Ascending aorta (tissue), 2 donors: ENCODE results near the gene P3H1. TPM values are rescaled to one million over a fixed set of nuclear protein-coding genes. Genes with fewer than 3 reads are reported as not detected.

ENCODE experiments used
- DNase-seq, 2 donors: peaks; one replicate each; pipeline ENCODE4 v3.0.0-alpha.2; 2019; ENCODE audit warnings: low spot score in 2 of 2
- H3K27ac ChIP-seq, 2 donors: fragments of 200-600 bp; sonication (generic); one replicate each; pipeline ENCODE4 v1.5.1; 2016 to 2017; ENCODE audit warnings: mild to moderate bottlenecking in 1 of 2
- H3K27me3 ChIP-seq: fragments of 200-600 bp; sonication (generic); one replicate; pipeline ENCODE4 v1.5.1; 2017
- H3K36me3 ChIP-seq, 2 donors: fragments of 200-600 bp; sonication (generic); one replicate each; pipeline ENCODE4 v1.5.1; 2016
- H3K4me1 ChIP-seq, 2 donors: fragments of 200-600 bp; sonication (generic); one replicate each; pipeline ENCODE4 v1.5.1; 2016 to 2017; ENCODE audit warnings: mild to moderate bottlenecking in 1 of 2
- H3K4me3 ChIP-seq, 2 donors: fragments of 200-600 bp; sonication (generic); one replicate each; pipeline ENCODE4 v1.5.1; 2016 to 2017; ENCODE audit warnings: mild to moderate bottlenecking in 1 of 2
- H3K9me3 ChIP-seq, 2 donors: fragments of 200-600 bp; sonication (generic); one replicate each; pipeline ENCODE4 v1.5.1; 2016
- CTCF ChIP-seq, 3 experiments: fragments of 200-600 bp in 2 of 3; fragments of 450-650 bp in 1 of 3; sonication (generic) in 2 of 3; IDR thresholded peaks; one replicate each; pipeline ENCODE4 v1.5.1; 2016 to 2019; ENCODE audit warnings: antibody characterized with exemption in 3 of 3, mild to moderate bottlenecking in 1 of 3, moderate library complexity in 1 of 3
- intact Hi-C: fragments of 100-400 bp; cut with DNase I; formaldehyde crosslinking; loops from one replicate; pipeline ENCODE4 v1.15.1; 2023
- total RNA-seq: library from RNA; depleted of rRNA; stranded (reverse); fragments of >200 nt; gene quantifications from one replicate; pipeline ENCODE4 v1.1.0, GENCODE V29; 2016

P3H1 gene
- total RNA-seq, 1 donor from 2014 or later, result 72.2 TPM

GRCh38 chr1:42786097-42786496 lies 19.3 kb upstream of the P3H1 start:
- Histone ChIP-seq H3K9me3 (no peaks in the 10 kb centered on the region), H3K27ac (no peak overlapping the region), H3K36me3 (peaks cover 0 to under 1% of the 10 kb centered on the region in 2 donors), H3K4me1 (peaks cover 0 to 3% of the 10 kb centered on the region in 2 donors), H3K4me3 (no peak overlapping the region), H3K27me3 (no peaks in the 10 kb centered on the region)
- intact Hi-C loops, result no loop called here
- no peak for DNase-seq
- no peak for TF ChIP-seq CTCF (IDR thresholded peaks at IDR 0.05)

- H3K27me3 ChIP-seq, result no peaks in the 10 kb centered on the region
- intact Hi-C loops, result no loop called here
- no peak for TF ChIP-seq CTCF (IDR thresholded peaks at IDR 0.05)
- H3K4me3 ChIP-seq, result peak within 1 kb of the TSS; percentile 42 to 65
- H3K9me3 ChIP-seq, result no peaks in the 10 kb centered on the region
- DNase-seq, result peak in 1 of 2 donors; percentile 64
- H3K27ac ChIP-seq, result no peak within 1 kb of the TSS
- H3K4me1 ChIP-seq, result peaks cover 0 to 3% of the 10 kb centered on the region in 2 donors
- H3K36me3 ChIP-seq, result peaks cover 0 to 9% of the 10 kb centered on the region in 2 donors
Measured at GRCh38 chr1:42784946-42785693, 18.3 kb upstream of the P3H1 start, which contains the start of gene TMEM269. TSS of gene TMEM269 (plus strand) at chr1:42784991. CDS start at chr1:42789894, 4,903 bp downstream.

GRCh38 chr1:42784547-42784945 lies 17.7 kb upstream of the P3H1 start:
- no peak for DNase-seq
- H3K36me3 ChIP-seq, result peaks cover 0 to 13% of the 10 kb centered on the region in 2 donors
- peaks cover 0 to 3% of the 10 kb centered on the region in 2 donors for H3K4me1 ChIP-seq
- no peak for TF ChIP-seq CTCF (IDR thresholded peaks at IDR 0.05)
- peak overlapping the region; percentile 42 to 65 for H3K4me3 ChIP-seq
- no peaks in the 10 kb centered on the region for H3K9me3 ChIP-seq
- H3K27ac ChIP-seq, result no peak overlapping the region
- intact Hi-C loops, result no loop called here
- no peaks in the 10 kb centered on the region for H3K27me3 ChIP-seq

GRCh38 chr1:42783092-42783491 lies 16.3 kb upstream of the P3H1 start:
- peaks cover 0 to 15% of the 10 kb centered on the region in 2 donors for H3K36me3 ChIP-seq
- no peak overlapping the region for H3K27ac ChIP-seq
- no peak overlapping the region for H3K4me3 ChIP-seq
- H3K27me3 ChIP-seq, result no peaks in the 10 kb centered on the region
- no peak for TF ChIP-seq CTCF (IDR thresholded peaks at IDR 0.05)
- DNase-seq, result no peak
- H3K9me3 ChIP-seq, result no peaks in the 10 kb centered on the region
- intact Hi-C loops, result no loop called here
- peaks cover 0 to 3% of the 10 kb centered on the region in 2 donors for H3K4me1 ChIP-seq

GRCh38 chr1:42780176-42780575 lies 13.3 kb upstream of the P3H1 start:
- no peak for DNase-seq
- Histone ChIP-seq H3K9me3 (no peaks in the 10 kb centered on the region), H3K4me3 (no peak overlapping the region), H3K4me1 (peaks cover 0 to 3% of the 10 kb centered on the region in 2 donors), H3K27ac (no peak overlapping the region), H3K36me3 (peaks cover 24 to 45% of the 10 kb centered on the region in 2 donors), H3K27me3 (no peaks in the 10 kb centered on the region)
- TF ChIP-seq CTCF (IDR thresholded peaks at IDR 0.05), result no peak
- intact Hi-C loops, result no loop called here
